GM23338 (cell line): Measurements from ENCODE around the gene MT1F. TPM values are rescaled to one million over a fixed set of nuclear protein-coding genes. Genes with fewer than 3 reads are reported as not detected.

ENCODE experiments used
- ATAC-seq: fragments of 200-7000 bp; cut with Tn5 transposase; 3 replicates; pipeline ENCODE4 v1.9.1; 2020
- DNase-seq: peaks from one replicate; pipeline ENCODE4 v3.0.0-alpha.2; 2015; ENCODE audit warnings: low spot score
- H2AFZ ChIP-seq: fragments of 200-600 bp; sonication (generic); 2 replicates; pipeline ENCODE4 v1.8.0; 2016; ENCODE audit warnings: antibody characterized with exemption, mild to moderate bottlenecking, moderate library complexity
- H3F3A ChIP-seq: fragments of 200-600 bp; sonication (generic); replicated peaks from 2 replicates; pipeline ENCODE4 v1.8.0; 2017; ENCODE audit warnings: antibody characterized with exemption, mixed run types, low read depth
- H3K27ac ChIP-seq: fragments of 200-600 bp; sonication (generic); 2 replicates; pipeline ENCODE4 v1.6.1; 2016; ENCODE audit warnings: low read depth
- H3K27me3 ChIP-seq: fragments of 200-600 bp; sonication (generic); 2 replicates; pipeline ENCODE4 v1.8.0; 2016; ENCODE audit warnings: mild to moderate bottlenecking, mixed run types, moderate library complexity; ENCODE audit not compliant: insufficient read depth
- H3K36me3 ChIP-seq: fragments of 200-600 bp; sonication (generic); 2 replicates; pipeline ENCODE4 v1.8.0; 2016; ENCODE audit warnings: mild to moderate bottlenecking; ENCODE audit not compliant: insufficient read depth
- H3K4me1 ChIP-seq: fragments of 200-600 bp; sonication (generic); 2 replicates; pipeline ENCODE4 v1.8.0; 2016; ENCODE audit warnings: mild to moderate bottlenecking, moderate library complexity; ENCODE audit not compliant: insufficient read depth
- H3K4me2 ChIP-seq: fragments of 200-600 bp; sonication (generic); 2 replicates; pipeline ENCODE4 v1.7.1; 2017; ENCODE audit warnings: mixed run types
- H3K4me3 ChIP-seq: fragments of 200-600 bp; sonication (generic); 2 replicates; pipeline ENCODE4 v1.6.1; 2016; ENCODE audit warnings: mixed run types
- H3K79me2 ChIP-seq: fragments of 200-600 bp; sonication (generic); replicated peaks from 2 replicates; pipeline ENCODE4 v1.8.0; 2017; ENCODE audit warnings: mild to moderate bottlenecking; ENCODE audit not compliant: insufficient read depth
- H3K9me2 ChIP-seq: fragments of 200-600 bp; sonication (generic); 2 replicates; pipeline ENCODE4 v1.8.0; 2017; ENCODE audit not compliant: insufficient read depth
- H4K20me1 ChIP-seq: fragments of 200-600 bp; sonication (generic); replicated peaks from 2 replicates; pipeline ENCODE4 v1.8.0; 2017; ENCODE audit warnings: mild to moderate bottlenecking; ENCODE audit not compliant: insufficient read depth
- H3K27ac Mint-ChIP-seq: 2 replicates; pipeline ENCODE4 v1.8.0; 2020; ENCODE audit warnings: inconsistent platforms, mild to moderate bottlenecking, moderate library complexity, mixed read lengths
- H3K27me3 Mint-ChIP-seq: 3 replicates; pipeline ENCODE4 v1.8.0; 2022; ENCODE audit warnings: low read depth, mild to moderate bottlenecking, moderate library complexity, mixed read lengths, inconsistent platforms; ENCODE audit not compliant: insufficient read depth, poor library complexity
- H3K36me3 Mint-ChIP-seq: 3 replicates; pipeline ENCODE4 v1.8.0; 2021; ENCODE audit warnings: low read depth, mild to moderate bottlenecking, inconsistent platforms, moderate library complexity, mixed read lengths
- H3K4me1 Mint-ChIP-seq: 3 replicates; pipeline ENCODE4 v1.8.0; 2020; ENCODE audit warnings: mild to moderate bottlenecking, inconsistent platforms, mixed read lengths
- H3K4me3 Mint-ChIP-seq: 3 replicates; pipeline ENCODE4 v1.8.0; 2021; ENCODE audit warnings: moderate library complexity, mild to moderate bottlenecking, inconsistent platforms, mixed read lengths
- H3K9me3 Mint-ChIP-seq: 3 replicates; pipeline ENCODE4 v1.8.0; 2020; ENCODE audit warnings: moderate library complexity, mild to moderate bottlenecking, inconsistent platforms, mixed read lengths
- CREB1 ChIP-seq: fragments of 250-450 bp; sonication (Bioruptor Pico); IDR thresholded peaks from 2 replicates; pipeline ENCODE4 v1.5.0; 2020; ENCODE audit warnings: low read depth, mild to moderate bottlenecking, moderate library complexity
- CTCF ChIP-seq, 2 experiments: fragments of 200-600 bp in 1 of 2; sonication (generic) in 1 of 2; conservative IDR thresholded peaks; 2 replicates each; pipeline versions ENCODE4 v1.5.1 to v1.6.1; 2016 to 2017; ENCODE audit warnings: antibody characterized with exemption in 2 of 2, low read depth in 2 of 2, mild to moderate bottlenecking in 2 of 2, moderate library complexity in 1 of 2
- JUNB ChIP-seq: IDR thresholded peaks from one replicate; pipeline ENCODE4 v1.6.1; 2016; ENCODE audit warnings: antibody characterized with exemption; ENCODE audit not compliant: unreplicated experiment
- POLR2AphosphoS5 ChIP-seq: IDR thresholded peaks from 2 replicates; pipeline ENCODE4 v1.6.1; 2016; ENCODE audit warnings: antibody characterized with exemption, low read depth
- REST ChIP-seq: IDR thresholded peaks from one replicate; pipeline ENCODE4 v1.6.1; 2018; ENCODE audit warnings: antibody characterized with exemption; ENCODE audit not compliant: unreplicated experiment
- STAT1 ChIP-seq: IDR thresholded peaks from one replicate; pipeline ENCODE4 v1.6.1; 2016; ENCODE audit warnings: antibody characterized with exemption; ENCODE audit not compliant: unreplicated experiment
- polyA plus RNA-seq: library from polyadenylated mRNA; unstranded; fragments of >200 nt; fragmentation: Nextera tagmentation; extraction: Ambion mirVana; gene quantifications from 2 replicates; pipeline ENCODE4 v1.2.1, GENCODE V29; 2016
- total RNA-seq: library from RNA; depleted of rRNA; stranded (reverse); fragments of >200 nt; shearing (Covaris generic); gene quantifications from 2 replicates; pipeline ENCODE4 v1.2.3, GENCODE V29; 2014
- TF ChIP-seq, protein P1 (sequence below): fragments of 250-450 bp; sonication (Bioruptor Pico); IDR thresholded peaks from 2 replicates; pipeline ENCODE4 v1.5.0; 2020; ENCODE audit warnings: mild to moderate bottlenecking, moderate library complexity

MT1F gene
- total and polyA plus RNA-seq, 2 experiments from 2014 or later: 7.4 to 107 TPM

DNA sequence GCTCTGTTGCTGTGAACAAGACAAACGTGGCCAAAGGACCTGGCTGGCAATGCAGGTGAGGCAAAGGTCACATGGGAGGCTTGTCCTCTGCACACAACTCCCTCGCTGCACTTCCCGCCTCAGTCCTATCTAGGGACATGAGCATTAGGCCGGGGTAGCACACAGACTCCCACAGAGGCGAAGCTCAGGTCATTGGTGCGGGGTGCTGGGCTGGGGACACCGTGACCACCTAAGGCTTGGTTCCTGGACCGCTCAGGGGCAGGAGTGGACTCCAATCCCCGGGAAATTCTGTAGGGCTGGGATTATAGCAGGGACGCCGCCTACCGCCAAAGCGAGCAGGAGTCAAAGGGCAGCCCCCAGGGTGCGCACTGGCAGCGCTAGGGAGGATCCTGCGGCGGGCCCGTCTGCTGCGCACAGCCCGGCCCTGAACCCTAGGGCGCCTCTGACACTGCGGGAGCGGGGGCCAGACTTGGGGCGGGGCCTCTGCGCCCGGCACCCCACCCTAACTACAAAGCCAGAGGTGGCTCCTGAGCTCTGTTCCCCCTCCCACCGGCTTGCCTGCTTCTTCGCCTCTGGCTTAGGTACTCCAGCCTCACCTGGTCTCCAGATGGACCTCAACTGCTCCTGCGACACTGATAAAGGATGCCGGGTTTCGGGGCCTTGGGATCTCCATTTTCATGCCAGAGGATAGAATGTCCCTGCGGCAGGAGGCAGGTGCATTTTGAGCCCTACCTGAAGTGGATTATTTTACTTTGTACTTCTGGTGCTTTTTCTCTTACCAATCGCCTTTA lies 9.9 kb upstream of the MT1F start:
- H3K9me2 ChIP-seq: no peaks in the 10 kb centered on the region
- DNase-seq: peak; percentile 67
- no peaks in the 10 kb centered on the region for H3K79me2 ChIP-seq
- peak overlapping the region; percentile 83 for H3K4me2 ChIP-seq
- H3K27ac Mint-ChIP-seq: no peak overlapping the region
- no peaks in the 10 kb centered on the region for H4K20me1 ChIP-seq
- H3K4me1 Mint-ChIP-seq: peaks cover 16% of the 10 kb centered on the region; the same call in 2 of the 3 replicates
- peak; percentile 75 for ATAC-seq
- H3K4me3 ChIP-seq: peak overlapping the region; percentile 49
- H3K27me3 ChIP-seq: peaks cover 82% of the 10 kb centered on the region
- no peaks in the 10 kb centered on the region for H3K9me3 Mint-ChIP-seq
- H2AFZ ChIP-seq: peak overlapping the region; percentile 99
- peaks cover 83% of the 10 kb centered on the region for H3K27me3 Mint-ChIP-seq
- no peak overlapping the region for H3K27ac ChIP-seq
- H3K4me1 ChIP-seq: peaks cover 7% of the 10 kb centered on the region; the same call in 1 of the 2 replicates
- no peaks in the 10 kb centered on the region for H3K36me3 Mint-ChIP-seq
- H3K36me3 ChIP-seq: no peaks in the 10 kb centered on the region
- peak in 1 of 2 experiments; percentile 57; a peak in 2 of 4 replicates for TF ChIP-seq CTCF (conservative IDR thresholded peaks at IDR 0.05; ENCODE audit: low read depth in 2 of 2)
- no peak for TF ChIP-seq STAT1
- TF ChIP-seq POLR2AphosphoS5: no peak
- TF ChIP-seq JUNB: no peak
- no peak for TF ChIP-seq CREB1 (CRISPR knock-in tag)
- peak overlapping the region; percentile 54; the same call in 2 of the 3 replicates for H3K4me3 Mint-ChIP-seq
- H3F3A ChIP-seq: 0 out of 2 replicates have a peak, but pooled peaks cover 2% of the 10 kb centered on the region

DNA sequence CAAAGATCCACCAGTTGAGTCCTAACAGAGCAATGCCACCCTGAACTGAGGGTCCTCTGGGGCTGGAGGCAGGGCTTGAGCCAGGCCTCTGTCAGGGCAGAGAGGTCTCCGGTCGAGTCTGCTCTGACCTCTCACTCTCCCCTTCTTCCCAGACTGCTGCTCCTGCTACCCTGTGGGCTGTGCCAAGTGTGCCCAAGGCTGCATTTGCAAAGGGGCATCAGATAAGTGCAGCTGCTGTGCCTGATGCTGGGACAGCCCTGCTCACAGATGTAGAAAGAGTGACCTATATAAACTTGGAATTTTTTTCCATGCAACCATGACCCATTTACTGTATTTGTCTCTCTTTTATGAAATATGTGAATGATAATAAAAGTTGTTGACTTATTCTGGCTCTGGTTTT lies 8.5 kb upstream of the MT1F start:
- Histone ChIP-seq H3K4me2 (no peak overlapping the region), H3K36me3 (no peaks in the 10 kb centered on the region), H3K9me2 (no peaks in the 10 kb centered on the region), H3F3A (0 out of 2 replicates have a peak, but pooled peaks cover 1% of the 10 kb centered on the region), H3K27me3 (peaks cover 73% of the 10 kb centered on the region), H2AFZ (no peak overlapping the region), H4K20me1 (no peaks in the 10 kb centered on the region), H3K4me3 (no peak overlapping the region), H3K27ac (no peak overlapping the region), H3K4me1 (peaks cover under 1% of the 10 kb centered on the region; the same call in 1 of the 2 replicates), H3K79me2 (no peaks in the 10 kb centered on the region)
- H3K27ac Mint-ChIP-seq: no peak overlapping the region
- DNase-seq: no peak
- no peak overlapping the region for H3K4me3 Mint-ChIP-seq
- H3K36me3 Mint-ChIP-seq: no peaks in the 10 kb centered on the region
- H3K9me3 Mint-ChIP-seq: no peaks in the 10 kb centered on the region
- no peak for ATAC-seq
- peaks cover 70% of the 10 kb centered on the region for H3K27me3 Mint-ChIP-seq
- H3K4me1 Mint-ChIP-seq: peaks cover 5% of the 10 kb centered on the region; the same call in 2 of the 3 replicates
- TF ChIP-seq, protein P1, sequence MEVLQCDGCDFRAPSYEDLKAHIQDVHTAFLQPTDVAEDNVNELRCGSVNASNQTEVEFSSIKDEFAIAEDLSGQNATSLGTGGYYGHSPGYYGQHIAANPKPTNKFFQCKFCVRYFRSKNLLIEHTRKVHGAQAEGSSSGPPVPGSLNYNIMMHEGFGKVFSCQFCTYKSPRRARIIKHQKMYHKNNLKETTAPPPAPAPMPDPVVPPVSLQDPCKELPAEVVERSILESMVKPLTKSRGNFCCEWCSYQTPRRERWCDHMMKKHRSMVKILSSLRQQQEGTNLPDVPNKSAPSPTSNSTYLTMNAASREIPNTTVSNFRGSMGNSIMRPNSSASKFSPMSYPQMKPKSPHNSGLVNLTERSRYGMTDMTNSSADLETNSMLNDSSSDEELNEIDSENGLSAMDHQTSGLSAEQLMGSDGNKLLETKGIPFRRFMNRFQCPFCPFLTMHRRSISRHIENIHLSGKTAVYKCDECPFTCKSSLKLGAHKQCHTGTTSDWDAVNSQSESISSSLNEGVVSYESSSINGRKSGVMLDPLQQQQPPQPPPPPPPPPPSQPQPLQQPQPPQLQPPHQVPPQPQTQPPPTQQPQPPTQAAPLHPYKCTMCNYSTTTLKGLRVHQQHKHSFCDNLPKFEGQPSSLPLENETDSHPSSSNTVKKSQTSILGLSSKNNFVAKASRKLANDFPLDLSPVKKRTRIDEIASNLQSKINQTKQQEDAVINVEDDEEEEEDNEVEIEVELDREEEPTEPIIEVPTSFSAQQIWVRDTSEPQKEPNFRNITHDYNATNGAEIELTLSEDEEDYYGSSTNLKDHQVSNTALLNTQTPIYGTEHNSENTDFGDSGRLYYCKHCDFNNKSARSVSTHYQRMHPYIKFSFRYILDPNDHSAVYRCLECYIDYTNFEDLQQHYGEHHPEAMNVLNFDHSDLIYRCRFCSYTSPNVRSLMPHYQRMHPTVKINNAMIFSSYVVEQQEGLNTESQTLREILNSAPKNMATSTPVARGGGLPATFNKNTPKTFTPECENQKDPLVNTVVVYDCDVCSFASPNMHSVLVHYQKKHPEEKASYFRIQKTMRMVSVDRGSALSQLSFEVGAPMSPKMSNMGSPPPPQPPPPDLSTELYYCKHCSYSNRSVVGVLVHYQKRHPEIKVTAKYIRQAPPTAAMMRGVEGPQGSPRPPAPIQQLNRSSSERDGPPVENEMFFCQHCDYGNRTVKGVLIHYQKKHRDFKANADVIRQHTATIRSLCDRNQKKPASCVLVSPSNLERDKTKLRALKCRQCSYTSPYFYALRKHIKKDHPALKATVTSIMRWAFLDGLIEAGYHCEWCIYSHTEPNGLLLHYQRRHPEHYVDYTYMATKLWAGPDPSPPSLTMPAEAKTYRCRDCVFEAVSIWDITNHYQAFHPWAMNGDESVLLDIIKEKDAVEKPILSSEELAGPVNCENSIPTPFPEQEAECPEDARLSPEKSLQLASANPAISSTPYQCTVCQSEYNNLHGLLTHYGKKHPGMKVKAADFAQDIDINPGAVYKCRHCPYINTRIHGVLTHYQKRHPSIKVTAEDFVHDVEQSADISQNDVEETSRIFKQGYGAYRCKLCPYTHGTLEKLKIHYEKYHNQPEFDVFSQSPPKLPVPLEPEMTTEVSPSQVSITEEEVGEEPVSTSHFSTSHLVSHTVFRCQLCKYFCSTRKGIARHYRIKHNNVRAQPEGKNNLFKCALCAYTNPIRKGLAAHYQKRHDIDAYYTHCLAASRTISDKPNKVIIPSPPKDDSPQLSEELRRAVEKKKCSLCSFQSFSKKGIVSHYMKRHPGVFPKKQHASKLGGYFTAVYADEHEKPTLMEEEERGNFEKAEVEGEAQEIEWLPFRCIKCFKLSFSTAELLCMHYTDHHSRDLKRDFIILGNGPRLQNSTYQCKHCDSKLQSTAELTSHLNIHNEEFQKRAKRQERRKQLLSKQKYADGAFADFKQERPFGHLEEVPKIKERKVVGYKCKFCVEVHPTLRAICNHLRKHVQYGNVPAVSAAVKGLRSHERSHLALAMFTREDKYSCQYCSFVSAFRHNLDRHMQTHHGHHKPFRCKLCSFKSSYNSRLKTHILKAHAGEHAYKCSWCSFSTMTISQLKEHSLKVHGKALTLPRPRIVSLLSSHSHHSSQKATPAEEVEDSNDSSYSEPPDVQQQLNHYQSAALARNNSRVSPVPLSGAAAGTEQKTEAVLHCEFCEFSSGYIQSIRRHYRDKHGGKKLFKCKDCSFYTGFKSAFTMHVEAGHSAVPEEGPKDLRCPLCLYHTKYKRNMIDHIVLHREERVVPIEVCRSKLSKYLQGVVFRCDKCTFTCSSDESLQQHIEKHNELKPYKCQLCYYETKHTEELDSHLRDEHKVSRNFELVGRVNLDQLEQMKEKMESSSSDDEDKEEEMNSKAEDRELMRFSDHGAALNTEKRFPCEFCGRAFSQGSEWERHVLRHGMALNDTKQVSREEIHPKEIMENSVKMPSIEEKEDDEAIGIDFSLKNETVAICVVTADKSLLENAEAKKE: no peak
- TF ChIP-seq REST: no peak
